ENCODE results near the gene PIMREG.

GRCh38 chr17:6479622-6480302 is 35.5 kb downstream of the PIMREG start:
- TF ChIP-seq CTCF (conservative IDR thresholded peaks at IDR 0.05) (no peak), EZH2 (IDR thresholded peaks at IDR 0.05; ENCODE audit: low read depth) (no peak)
